SK-N-SH treated with all-trans-retinoic acid at 6 μM for 48 hours (cell line): ENCODE results near the gene FHIT.

Source experiments
- ATAC-seq: fragments of 200-7000 bp; cut with Tn5 transposase; 3 replicates; pipeline ENCODE4 v1.9.1; 2020; ENCODE audit warnings: mild to moderate bottlenecking, moderate library complexity
- ARNTL ChIP-seq: fragments of 450-650 bp; formaldehyde crosslinking; IDR thresholded peaks from 2 replicates; pipeline ENCODE4 v1.5.0; 2020; ENCODE audit warnings: low read depth, mild to moderate bottlenecking, moderate library complexity, borderline replicate concordance
- CSDC2 ChIP-seq: fragments of 250-450 bp; sonication (Bioruptor Pico); IDR thresholded peaks from 2 replicates; pipeline ENCODE4 v1.5.0; 2020; ENCODE audit warnings: mild to moderate bottlenecking, moderate library complexity
- ESRRG ChIP-seq: fragments of 250-450 bp; sonication (Bioruptor Pico); IDR thresholded peaks from 2 replicates; pipeline ENCODE4 v1.6.1; 2021; ENCODE audit warnings: mild to moderate bottlenecking
- GLIS3 ChIP-seq: fragments of 250-450 bp; sonication (Bioruptor Pico); IDR thresholded peaks from 2 replicates; pipeline ENCODE4 v1.5.0; 2020; ENCODE audit warnings: mild to moderate bottlenecking, moderate library complexity
- ISL1 ChIP-seq: fragments of 250-450 bp; sonication (Bioruptor Pico); IDR thresholded peaks from 2 replicates; pipeline ENCODE4 v2.1.2; 2022; ENCODE audit warnings: mild to moderate bottlenecking, moderate library complexity
- OSR1 ChIP-seq: fragments of 250-450 bp; sonication (Bioruptor Pico); IDR thresholded peaks from 2 replicates; pipeline ENCODE4 v1.8.0; 2022; ENCODE audit warnings: moderate library complexity, mild to moderate bottlenecking, inconsistent platforms
- PPARA ChIP-seq: fragments of 250-450 bp; sonication (Bioruptor Pico); IDR thresholded peaks from 2 replicates; pipeline ENCODE4 v1.5.0; 2020; ENCODE audit warnings: mild to moderate bottlenecking, borderline replicate concordance
- RARB ChIP-seq: fragments of 250-450 bp; sonication (Bioruptor Pico); IDR thresholded peaks from 2 replicates; pipeline ENCODE4 v1.8.0; 2021; ENCODE audit warnings: mild to moderate bottlenecking, moderate library complexity
- SNAI2 ChIP-seq: fragments of 250-450 bp; sonication (Bioruptor Pico); IDR thresholded peaks from 2 replicates; pipeline ENCODE4 v1.5.0; 2020; ENCODE audit warnings: mild to moderate bottlenecking, moderate library complexity
- TCF4 ChIP-seq: fragments of 250-450 bp; sonication (Bioruptor Pico); IDR thresholded peaks from 2 replicates; pipeline ENCODE4 v1.8.0; 2021; ENCODE audit warnings: mild to moderate bottlenecking, moderate library complexity, borderline replicate concordance
- ZC3H10 ChIP-seq: fragments of 250-450 bp; sonication (Bioruptor Pico); IDR thresholded peaks from 2 replicates; pipeline ENCODE4 v1.5.1; 2021; ENCODE audit warnings: mild to moderate bottlenecking, moderate library complexity
- ZFP3 ChIP-seq: fragments of 250-450 bp; sonication (Bioruptor Pico); IDR thresholded peaks from 2 replicates; pipeline ENCODE4 v1.5.0; 2020; ENCODE audit warnings: mild to moderate bottlenecking, moderate library complexity
- ZFP30 ChIP-seq: fragments of 450-650 bp; formaldehyde crosslinking; IDR thresholded peaks from 2 replicates; pipeline ENCODE4 v1.5.0; 2022; ENCODE audit warnings: mild to moderate bottlenecking, moderate library complexity
- ZNF565 ChIP-seq: fragments of 450-650 bp; formaldehyde crosslinking; conservative IDR thresholded peaks from 2 replicates; pipeline ENCODE4 v1.5.0; 2020; ENCODE audit warnings: low read depth, mild to moderate bottlenecking, moderate library complexity
- ZNF70 ChIP-seq: fragments of 450-650 bp; formaldehyde crosslinking; IDR thresholded peaks from 2 replicates; pipeline ENCODE4 v1.5.0; 2020; ENCODE audit warnings: mild to moderate bottlenecking, moderate library complexity
- ZNF8 ChIP-seq: fragments of 450-650 bp; formaldehyde crosslinking; IDR thresholded peaks from 2 replicates; pipeline ENCODE4 v1.5.0; 2020; ENCODE audit warnings: mild to moderate bottlenecking, moderate library complexity
- TF ChIP-seq, protein P1 (sequence below): fragments of 250-450 bp; sonication (Bioruptor Pico); IDR thresholded peaks from 2 replicates; pipeline ENCODE4 v1.5.0; 2020; ENCODE audit warnings: mild to moderate bottlenecking, moderate library complexity
- TF ChIP-seq, protein P2 (sequence below): fragments of 250-450 bp; sonication (Bioruptor Pico); IDR thresholded peaks from 2 replicates; pipeline ENCODE4 v1.8.0; 2021; ENCODE audit warnings: low read depth, mild to moderate bottlenecking, moderate library complexity, borderline replicate concordance
- TF ChIP-seq, protein P3 (sequence below): fragments of 250-450 bp; sonication (Bioruptor Pico); IDR thresholded peaks from 2 replicates; pipeline ENCODE4 v1.5.1; 2021; ENCODE audit warnings: mild to moderate bottlenecking, moderate library complexity
- TF ChIP-seq, protein P4 (sequence below): fragments of 250-450 bp; sonication (Bioruptor Pico); IDR thresholded peaks from 2 replicates; pipeline ENCODE4 v1.5.1; 2020; ENCODE audit warnings: low read depth, mild to moderate bottlenecking, moderate library complexity

Gene FHIT

DNA sequence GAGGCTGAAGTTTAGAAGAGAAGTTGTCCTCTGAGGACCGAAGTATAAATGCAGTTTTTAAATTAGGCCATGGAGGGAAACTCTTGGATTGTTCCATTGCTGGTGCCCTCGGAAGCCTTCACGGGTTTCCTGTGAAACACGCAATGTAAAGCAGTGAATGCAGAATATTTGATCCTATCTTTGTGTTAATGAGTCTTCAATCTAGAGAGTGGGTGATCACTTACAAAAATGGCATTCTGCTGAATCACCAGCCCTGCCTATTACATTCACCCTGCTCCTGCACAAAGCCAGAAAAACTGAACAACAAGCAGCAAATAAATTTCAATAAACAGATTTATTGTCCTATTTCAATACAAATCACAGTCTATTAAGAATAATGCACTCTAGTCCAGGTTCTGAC is 1063.9 kb downstream of the FHIT start (continued):
- TF ChIP-seq, protein P1, sequence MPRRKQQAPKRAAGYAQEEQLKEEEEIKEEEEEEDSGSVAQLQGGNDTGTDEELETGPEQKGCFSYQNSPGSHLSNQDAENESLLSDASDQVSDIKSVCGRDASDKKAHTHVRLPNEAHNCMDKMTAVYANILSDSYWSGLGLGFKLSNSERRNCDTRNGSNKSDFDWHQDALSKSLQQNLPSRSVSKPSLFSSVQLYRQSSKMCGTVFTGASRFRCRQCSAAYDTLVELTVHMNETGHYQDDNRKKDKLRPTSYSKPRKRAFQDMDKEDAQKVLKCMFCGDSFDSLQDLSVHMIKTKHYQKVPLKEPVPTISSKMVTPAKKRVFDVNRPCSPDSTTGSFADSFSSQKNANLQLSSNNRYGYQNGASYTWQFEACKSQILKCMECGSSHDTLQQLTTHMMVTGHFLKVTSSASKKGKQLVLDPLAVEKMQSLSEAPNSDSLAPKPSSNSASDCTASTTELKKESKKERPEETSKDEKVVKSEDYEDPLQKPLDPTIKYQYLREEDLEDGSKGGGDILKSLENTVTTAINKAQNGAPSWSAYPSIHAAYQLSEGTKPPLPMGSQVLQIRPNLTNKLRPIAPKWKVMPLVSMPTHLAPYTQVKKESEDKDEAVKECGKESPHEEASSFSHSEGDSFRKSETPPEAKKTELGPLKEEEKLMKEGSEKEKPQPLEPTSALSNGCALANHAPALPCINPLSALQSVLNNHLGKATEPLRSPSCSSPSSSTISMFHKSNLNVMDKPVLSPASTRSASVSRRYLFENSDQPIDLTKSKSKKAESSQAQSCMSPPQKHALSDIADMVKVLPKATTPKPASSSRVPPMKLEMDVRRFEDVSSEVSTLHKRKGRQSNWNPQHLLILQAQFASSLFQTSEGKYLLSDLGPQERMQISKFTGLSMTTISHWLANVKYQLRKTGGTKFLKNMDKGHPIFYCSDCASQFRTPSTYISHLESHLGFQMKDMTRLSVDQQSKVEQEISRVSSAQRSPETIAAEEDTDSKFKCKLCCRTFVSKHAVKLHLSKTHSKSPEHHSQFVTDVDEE (CRISPR knock-in tag), result no peak
- TF ChIP-seq CSDC2 (CRISPR knock-in tag) (no peak), ZC3H10 (CRISPR knock-in tag) (no peak), SNAI2 (CRISPR knock-in tag) (no peak), TCF4 (no peak), PPARA (CRISPR knock-in tag) (no peak), GLIS3 (CRISPR knock-in tag) (no peak)
- TF ChIP-seq, protein P2, sequence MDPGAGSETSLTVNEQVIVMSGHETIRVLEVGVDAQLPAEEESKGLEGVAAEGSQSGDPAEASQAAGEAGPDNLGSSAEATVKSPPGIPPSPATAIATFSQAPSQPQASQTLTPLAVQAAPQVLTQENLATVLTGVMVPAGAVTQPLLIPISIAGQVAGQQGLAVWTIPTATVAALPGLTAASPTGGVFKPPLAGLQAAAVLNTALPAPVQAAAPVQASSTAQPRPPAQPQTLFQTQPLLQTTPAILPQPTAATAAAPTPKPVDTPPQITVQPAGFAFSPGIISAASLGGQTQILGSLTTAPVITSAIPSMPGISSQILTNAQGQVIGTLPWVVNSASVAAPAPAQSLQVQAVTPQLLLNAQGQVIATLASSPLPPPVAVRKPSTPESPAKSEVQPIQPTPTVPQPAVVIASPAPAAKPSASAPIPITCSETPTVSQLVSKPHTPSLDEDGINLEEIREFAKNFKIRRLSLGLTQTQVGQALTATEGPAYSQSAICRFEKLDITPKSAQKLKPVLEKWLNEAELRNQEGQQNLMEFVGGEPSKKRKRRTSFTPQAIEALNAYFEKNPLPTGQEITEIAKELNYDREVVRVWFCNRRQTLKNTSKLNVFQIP (CRISPR knock-in tag), result no peak

DNA sequence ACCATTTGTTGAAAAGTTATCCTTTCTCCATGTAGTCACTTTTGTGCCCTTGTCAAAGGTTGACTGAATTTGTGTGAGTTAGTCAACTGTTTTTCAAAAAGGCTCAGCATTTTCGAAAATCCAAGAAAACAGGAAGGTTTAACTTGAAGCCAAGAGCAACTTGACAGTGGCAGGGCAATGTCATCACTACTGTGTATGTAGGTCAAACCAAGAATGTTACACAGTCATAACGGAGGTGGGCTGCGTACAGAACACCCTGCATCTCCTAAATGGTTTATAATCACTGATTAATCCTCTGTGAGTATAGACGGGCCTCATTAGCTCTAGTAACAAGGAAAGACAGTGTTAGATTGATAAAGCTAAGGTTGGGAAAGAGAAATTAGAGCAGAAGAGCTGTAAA is 1064.9 kb downstream of the FHIT start:
- no peak for ATAC-seq
- TF ChIP-seq ESRRG (CRISPR knock-in tag) (no peak), ZFP30 (CRISPR knock-in tag) (no peak), ZC3H10 (CRISPR knock-in tag) (no peak), TCF4 (no peak), ZNF70 (CRISPR knock-in tag) (no peak), RARB (CRISPR knock-in tag) (no peak), ZNF8 (CRISPR knock-in tag) (no peak), ZNF565 (CRISPR knock-in tag) (no peak), GLIS3 (CRISPR knock-in tag) (no peak), ISL1 (no peak), ARNTL (CRISPR knock-in tag) (no peak), OSR1 (no peak), PPARA (CRISPR knock-in tag) (no peak), ZFP3 (CRISPR knock-in tag) (no peak)
- TF ChIP-seq, protein P2 (CRISPR knock-in tag), result no peak
- TF ChIP-seq, protein P1 (CRISPR knock-in tag), result no peak
- TF ChIP-seq, protein P3, sequence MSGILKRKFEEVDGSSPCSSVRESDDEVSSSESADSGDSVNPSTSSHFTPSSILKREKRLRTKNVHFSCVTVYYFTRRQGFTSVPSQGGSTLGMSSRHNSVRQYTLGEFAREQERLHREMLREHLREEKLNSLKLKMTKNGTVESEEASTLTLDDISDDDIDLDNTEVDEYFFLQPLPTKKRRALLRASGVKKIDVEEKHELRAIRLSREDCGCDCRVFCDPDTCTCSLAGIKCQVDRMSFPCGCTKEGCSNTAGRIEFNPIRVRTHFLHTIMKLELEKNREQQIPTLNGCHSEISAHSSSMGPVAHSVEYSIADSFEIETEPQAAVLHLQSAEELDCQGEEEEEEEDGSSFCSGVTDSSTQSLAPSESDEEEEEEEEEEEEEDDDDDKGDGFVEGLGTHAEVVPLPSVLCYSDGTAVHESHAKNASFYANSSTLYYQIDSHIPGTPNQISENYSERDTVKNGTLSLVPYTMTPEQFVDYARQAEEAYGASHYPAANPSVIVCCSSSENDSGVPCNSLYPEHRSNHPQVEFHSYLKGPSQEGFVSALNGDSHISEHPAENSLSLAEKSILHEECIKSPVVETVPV (CRISPR knock-in tag), result no peak

DNA sequence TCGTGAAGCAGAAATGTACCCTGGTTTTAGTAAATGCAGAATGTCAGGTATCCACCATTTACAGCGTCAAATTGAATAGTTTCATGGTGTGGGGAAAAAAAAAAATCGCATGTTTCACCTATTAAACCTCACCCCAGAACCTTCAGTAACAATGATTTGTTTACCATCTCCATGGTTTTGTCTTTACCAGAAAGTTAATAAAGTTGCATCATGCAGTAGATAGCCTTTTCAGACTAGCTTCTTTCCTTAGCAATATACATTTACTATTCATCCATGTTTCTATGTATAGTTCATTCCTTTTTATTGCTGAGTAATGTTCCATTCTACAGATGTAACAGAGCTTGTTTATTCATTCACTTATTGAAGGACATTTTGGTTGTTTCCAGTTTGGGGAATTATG is 1066.1 kb downstream of the FHIT start:
- ATAC-seq, result no peak
- TF ChIP-seq, protein P4, sequence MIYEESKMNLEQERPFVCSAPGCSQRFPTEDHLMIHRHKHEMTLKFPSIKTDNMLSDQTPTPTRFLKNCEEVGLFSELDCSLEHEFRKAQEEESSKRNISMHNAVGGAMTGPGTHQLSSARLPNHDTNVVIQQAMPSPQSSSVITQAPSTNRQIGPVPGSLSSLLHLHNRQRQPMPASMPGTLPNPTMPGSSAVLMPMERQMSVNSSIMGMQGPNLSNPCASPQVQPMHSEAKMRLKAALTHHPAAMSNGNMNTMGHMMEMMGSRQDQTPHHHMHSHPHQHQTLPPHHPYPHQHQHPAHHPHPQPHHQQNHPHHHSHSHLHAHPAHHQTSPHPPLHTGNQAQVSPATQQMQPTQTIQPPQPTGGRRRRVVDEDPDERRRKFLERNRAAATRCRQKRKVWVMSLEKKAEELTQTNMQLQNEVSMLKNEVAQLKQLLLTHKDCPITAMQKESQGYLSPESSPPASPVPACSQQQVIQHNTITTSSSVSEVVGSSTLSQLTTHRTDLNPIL (CRISPR knock-in tag), result no peak
- TF ChIP-seq ZNF8 (CRISPR knock-in tag) (no peak), ESRRG (CRISPR knock-in tag) (no peak), ZNF70 (CRISPR knock-in tag) (no peak), ZFP30 (CRISPR knock-in tag) (no peak), PPARA (CRISPR knock-in tag) (no peak), ZFP3 (CRISPR knock-in tag) (no peak), ISL1 (no peak), TCF4 (no peak)
- TF ChIP-seq, protein P1 (CRISPR knock-in tag), result no peak
